Liver (tissue), 3 donors: Measurements from ENCODE around the gene TYSND1.

Experiments used
- FOXA1 ChIP-seq: IDR thresholded peaks from 2 replicates; pipeline ENCODE4 v1.6.1; 2016; ENCODE audit warnings: antibody characterized with exemption
- RAD21 ChIP-seq, 2 donors: IDR thresholded peaks; 2 replicates each; pipeline ENCODE4 v1.6.1; 2016; ENCODE audit warnings: antibody characterized with exemption in 2 of 2, mild to moderate bottlenecking in 2 of 2
- RXRA ChIP-seq, 2 donors: IDR thresholded peaks; 2 replicates each; pipeline ENCODE4 v1.6.1; 2017 to 2018; ENCODE audit warnings: antibody characterized with exemption in 2 of 2, mild to moderate bottlenecking in 1 of 2
- TAF1 ChIP-seq: conservative IDR thresholded peaks from 2 replicates; pipeline ENCODE4 v1.6.1; 2016; ENCODE audit warnings: antibody characterized with exemption, mild to moderate bottlenecking
- TF ChIP-seq, protein P1 (sequence below): fragments of 150-350 bp; IDR thresholded peaks from 2 replicates; pipeline ENCODE4 v1.5.1; 2017; ENCODE audit warnings: improper control_type of control experiment, low read depth, low read length; ENCODE audit not compliant: missing input control
- TF ChIP-seq, protein P2 (sequence below): IDR thresholded peaks from 2 replicates; pipeline ENCODE4 v1.6.1; 2016; ENCODE audit warnings: antibody characterized with exemption
- donor health status: healthy.
- donor health status: healthy.

DNA sequence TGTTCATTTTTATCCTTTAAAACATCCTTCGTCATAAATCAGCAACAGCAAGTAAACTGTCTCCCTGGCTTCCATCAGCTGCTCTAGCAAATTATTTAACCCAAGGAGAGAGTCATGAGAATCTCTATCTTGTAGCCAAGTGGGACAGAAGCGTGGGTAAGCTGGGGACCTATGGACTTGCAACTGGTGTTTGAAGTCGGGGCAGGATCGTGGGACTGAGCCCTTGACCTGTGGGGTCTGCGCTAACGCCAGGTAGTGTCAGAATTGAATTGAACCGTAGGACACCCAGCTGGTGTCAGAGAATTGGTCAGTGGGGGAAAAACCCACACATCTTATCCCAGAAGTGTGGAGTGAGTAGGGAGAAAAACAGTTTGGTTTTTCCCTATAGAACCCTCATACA, 27.3 kb downstream of the TYSND1 start:
- TF ChIP-seq RAD21 (IDR thresholded peaks at IDR 0.05) (no peak), FOXA1 (no peak), TAF1 (no peak), RXRA (IDR thresholded peaks at IDR 0.05) (no peak)
- TF ChIP-seq, protein P1, sequence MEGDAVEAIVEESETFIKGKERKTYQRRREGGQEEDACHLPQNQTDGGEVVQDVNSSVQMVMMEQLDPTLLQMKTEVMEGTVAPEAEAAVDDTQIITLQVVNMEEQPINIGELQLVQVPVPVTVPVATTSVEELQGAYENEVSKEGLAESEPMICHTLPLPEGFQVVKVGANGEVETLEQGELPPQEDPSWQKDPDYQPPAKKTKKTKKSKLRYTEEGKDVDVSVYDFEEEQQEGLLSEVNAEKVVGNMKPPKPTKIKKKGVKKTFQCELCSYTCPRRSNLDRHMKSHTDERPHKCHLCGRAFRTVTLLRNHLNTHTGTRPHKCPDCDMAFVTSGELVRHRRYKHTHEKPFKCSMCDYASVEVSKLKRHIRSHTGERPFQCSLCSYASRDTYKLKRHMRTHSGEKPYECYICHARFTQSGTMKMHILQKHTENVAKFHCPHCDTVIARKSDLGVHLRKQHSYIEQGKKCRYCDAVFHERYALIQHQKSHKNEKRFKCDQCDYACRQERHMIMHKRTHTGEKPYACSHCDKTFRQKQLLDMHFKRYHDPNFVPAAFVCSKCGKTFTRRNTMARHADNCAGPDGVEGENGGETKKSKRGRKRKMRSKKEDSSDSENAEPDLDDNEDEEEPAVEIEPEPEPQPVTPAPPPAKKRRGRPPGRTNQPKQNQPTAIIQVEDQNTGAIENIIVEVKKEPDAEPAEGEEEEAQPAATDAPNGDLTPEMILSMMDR: no peak
- TF ChIP-seq, protein P2, sequence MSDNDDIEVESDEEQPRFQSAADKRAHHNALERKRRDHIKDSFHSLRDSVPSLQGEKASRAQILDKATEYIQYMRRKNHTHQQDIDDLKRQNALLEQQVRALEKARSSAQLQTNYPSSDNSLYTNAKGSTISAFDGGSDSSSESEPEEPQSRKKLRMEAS: no peak
